ENCODE data around the gene DCAF8L2. TPM values are rescaled to one million over a fixed set of nuclear protein-coding genes. Genes with fewer than 3 reads are reported as not detected.
"Not testable (repeated sequence)": the region's sequence is repeated elsewhere in the genome, so short reads cannot be mapped to it uniquely, and the experiment has no call there.

The DCAF8L2 gene
- total RNA-seq: not detected

DNA sequence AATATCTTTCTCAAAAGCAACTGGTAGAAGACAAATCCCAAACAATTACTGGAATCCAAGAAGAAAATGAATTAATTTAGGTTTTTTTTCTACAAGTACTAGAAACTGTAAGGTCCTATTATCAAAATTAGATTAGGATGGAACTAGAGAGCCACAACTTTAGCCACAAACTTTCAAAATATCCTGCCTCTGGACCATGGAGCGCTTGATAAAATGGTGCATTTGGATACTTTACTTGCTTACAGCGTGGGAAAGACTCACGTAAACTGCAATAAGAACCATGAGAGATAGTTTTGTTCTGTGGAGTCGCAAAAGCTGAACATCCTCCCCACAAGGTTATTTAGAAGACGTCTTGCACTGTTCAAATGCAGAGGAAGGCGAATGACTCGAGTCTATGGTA is at the start of gene DCAF8L2:
TSS of gene DCAF8L2 (plus strand) at position 301 of the 400 bp plus-strand sequence. CDS start 156,552 bp downstream, outside the sequence.
- TF ChIP-seq, protein P1, sequence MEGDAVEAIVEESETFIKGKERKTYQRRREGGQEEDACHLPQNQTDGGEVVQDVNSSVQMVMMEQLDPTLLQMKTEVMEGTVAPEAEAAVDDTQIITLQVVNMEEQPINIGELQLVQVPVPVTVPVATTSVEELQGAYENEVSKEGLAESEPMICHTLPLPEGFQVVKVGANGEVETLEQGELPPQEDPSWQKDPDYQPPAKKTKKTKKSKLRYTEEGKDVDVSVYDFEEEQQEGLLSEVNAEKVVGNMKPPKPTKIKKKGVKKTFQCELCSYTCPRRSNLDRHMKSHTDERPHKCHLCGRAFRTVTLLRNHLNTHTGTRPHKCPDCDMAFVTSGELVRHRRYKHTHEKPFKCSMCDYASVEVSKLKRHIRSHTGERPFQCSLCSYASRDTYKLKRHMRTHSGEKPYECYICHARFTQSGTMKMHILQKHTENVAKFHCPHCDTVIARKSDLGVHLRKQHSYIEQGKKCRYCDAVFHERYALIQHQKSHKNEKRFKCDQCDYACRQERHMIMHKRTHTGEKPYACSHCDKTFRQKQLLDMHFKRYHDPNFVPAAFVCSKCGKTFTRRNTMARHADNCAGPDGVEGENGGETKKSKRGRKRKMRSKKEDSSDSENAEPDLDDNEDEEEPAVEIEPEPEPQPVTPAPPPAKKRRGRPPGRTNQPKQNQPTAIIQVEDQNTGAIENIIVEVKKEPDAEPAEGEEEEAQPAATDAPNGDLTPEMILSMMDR (IDR thresholded peaks at IDR 0.05): no peak
- ATAC-seq (ENCODE audit: low FRiP score) (no peak), DNase-seq (ENCODE audit: low spot score) (no peak)

DNA sequence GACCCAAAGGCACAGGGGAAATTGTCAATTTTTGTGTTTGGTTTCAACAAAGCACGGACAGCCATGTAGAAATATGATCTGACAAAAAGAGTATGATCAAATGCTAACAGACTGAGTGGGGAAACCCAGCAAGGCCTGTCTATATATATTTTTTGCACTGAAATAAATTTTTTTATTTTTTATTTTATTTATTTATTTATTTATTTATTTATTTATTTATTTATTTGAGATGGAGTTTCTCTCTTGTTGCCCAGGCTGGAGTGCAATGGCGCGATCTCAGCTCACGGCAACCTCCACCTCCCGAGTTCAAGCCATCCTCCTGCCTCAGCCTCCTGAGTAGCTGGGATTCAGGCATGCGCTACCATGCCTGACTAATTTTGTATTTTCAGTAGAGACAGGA is 49.0 kb upstream of the DCAF8L2 start:
- ATAC-seq (ENCODE audit: low FRiP score); DNase-seq (ENCODE audit: low spot score): not testable (repeated sequence)

DNA sequence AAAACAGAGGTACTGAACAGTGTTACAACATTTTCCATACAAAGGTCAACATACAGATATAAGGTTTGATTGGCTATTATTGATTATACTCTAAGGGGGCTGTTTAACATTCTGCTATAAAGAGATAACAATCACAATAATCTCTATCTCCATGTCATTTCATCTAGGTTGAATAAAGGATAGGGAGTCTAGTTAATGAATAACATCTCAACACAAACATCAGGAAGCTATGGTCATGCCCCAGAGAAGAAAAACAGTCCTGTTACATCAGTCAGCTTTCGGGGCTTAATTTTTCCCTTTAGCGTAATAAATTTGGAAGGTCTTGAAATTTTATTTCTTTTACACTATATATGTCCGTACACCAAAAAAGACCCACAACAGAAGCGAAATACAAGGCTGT is 41.5 kb upstream of the DCAF8L2 start:
- ATAC-seq (ENCODE audit: low FRiP score) (no peak), DNase-seq (ENCODE audit: low spot score) (no peak)
- TF ChIP-seq, protein P1 (IDR thresholded peaks at IDR 0.05): no peak

DNA sequence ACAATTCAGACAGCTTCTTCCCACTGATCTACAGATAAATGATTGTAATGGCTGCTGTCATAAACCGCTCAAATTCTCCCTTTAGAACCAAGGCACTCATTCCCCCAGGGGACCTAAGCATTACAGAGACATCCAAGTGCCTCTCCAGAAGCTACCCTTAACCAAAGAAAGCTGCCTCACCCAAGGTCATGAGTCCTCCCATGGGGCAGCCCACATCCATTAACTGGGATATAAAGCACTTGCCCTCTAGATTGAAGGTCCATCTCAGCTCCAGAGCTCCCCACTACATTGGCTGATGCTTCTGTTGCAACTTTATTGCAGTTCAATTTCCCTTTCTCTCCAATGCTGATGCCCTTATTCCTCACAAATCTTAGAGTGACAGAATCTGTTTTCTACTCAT is 40.5 kb upstream of the DCAF8L2 start:
- TF ChIP-seq, protein P1 (IDR thresholded peaks at IDR 0.05): no peak
- DNase-seq (ENCODE audit: low spot score) (no peak), ATAC-seq (ENCODE audit: low FRiP score) (no peak)

DNA sequence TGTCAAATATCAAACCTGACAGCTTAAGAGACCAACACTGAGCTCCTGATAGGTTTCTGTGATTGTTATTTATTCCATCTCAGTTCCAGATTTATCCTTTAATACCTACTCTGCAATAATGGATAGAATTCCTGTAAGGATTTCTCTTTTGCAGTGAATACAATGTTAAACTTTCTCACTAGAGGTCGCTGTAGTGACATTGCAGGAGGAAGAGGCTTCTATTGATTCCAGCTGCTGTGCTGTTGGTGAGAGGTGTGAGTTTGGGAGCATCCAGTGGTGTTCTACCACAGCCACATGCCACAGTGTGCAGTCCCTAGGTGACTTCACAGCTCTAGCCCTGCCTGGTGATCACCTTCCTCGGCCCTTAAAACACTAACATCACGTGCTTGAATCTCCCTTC is 34.6 kb upstream of the DCAF8L2 start:
- ATAC-seq (ENCODE audit: low FRiP score): no peak
- DNase-seq (ENCODE audit: low spot score): no peak
- TF ChIP-seq, protein P1 (IDR thresholded peaks at IDR 0.05): no peak

DNA sequence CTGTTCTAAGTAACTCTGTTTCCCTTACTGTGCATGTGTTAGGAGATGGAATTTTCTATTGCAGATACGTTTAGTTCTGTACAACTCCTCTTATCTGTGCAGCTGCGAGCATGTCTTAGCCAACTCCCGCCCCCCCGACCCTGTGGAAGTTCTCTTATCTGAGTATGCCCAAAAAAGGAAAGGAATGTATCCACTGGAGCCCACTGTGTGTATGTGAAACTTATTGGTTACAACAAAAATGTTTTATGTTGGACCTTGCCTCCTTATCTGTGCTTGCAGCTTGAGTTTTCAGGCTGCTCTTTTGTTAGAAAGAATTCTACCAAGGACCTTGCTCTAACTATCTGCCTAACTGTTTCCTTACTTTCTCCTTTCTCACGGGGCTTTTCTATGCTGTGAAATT is 24.2 kb upstream of the DCAF8L2 start:
- TF ChIP-seq, protein P1 (IDR thresholded peaks at IDR 0.05): no peak
- no peak for ATAC-seq (ENCODE audit: low FRiP score)

DNA sequence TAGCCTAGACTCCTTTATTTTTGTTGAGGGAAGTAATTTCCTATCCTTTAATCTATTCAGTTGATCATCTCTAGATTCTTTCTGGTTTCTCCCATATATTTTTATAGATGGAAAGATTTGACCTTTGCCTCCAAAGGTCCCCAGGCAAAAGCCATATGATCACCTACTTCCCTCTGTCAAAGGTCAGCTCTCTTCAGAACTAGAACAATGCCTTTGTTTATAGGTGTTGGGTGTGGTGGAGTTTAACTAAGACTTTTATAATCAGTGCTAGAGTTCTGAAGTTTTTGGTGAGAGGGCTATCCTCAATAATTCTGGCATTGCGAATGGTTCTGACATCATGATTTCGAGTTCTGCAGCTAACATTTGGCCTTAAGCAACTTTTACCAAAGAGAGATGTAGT is 19.0 kb upstream of the DCAF8L2 start:
- no peak for ATAC-seq (ENCODE audit: low FRiP score)
- TF ChIP-seq, protein P1 (IDR thresholded peaks at IDR 0.05): no peak

More for the DNA sequence above, 24.2 kb upstream of the DCAF8L2 start:
- no peak for DNase-seq (ENCODE audit: low spot score)

DNA sequence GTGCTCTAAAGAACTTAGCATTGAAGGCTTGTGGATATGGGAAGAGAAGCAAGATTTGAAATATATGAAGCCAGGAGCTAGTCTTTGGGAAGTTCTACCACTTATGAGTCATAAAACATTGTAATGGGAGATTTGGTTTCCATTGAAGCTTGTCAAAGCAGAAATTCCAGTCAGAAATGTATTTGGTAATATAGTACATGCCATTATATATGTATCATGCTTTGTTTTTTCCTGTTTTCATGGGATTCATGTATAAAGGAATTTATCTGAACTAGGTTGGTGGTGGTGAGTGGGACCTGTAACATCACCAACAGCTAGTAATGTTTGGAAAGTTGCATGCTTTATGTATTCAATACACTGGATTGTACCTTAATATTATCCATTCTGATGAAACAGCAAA is 14.6 kb upstream of the DCAF8L2 start:
- DNase-seq (ENCODE audit: low spot score) (no peak), ATAC-seq (ENCODE audit: low FRiP score) (no peak)
- TF ChIP-seq, protein P1 (IDR thresholded peaks at IDR 0.05): no peak

More for the DNA sequence above, 19.0 kb upstream of the DCAF8L2 start:
- no peak for DNase-seq (ENCODE audit: low spot score)
